ENCODE results near the gene AKR7A2. TPM values are rescaled to one million over a fixed set of nuclear protein-coding genes. Genes with fewer than 3 reads are reported as not detected.

Gene AKR7A2
- total RNA-seq, 1 experiment from 2014 or later, result 86.6 TPM

DNA sequence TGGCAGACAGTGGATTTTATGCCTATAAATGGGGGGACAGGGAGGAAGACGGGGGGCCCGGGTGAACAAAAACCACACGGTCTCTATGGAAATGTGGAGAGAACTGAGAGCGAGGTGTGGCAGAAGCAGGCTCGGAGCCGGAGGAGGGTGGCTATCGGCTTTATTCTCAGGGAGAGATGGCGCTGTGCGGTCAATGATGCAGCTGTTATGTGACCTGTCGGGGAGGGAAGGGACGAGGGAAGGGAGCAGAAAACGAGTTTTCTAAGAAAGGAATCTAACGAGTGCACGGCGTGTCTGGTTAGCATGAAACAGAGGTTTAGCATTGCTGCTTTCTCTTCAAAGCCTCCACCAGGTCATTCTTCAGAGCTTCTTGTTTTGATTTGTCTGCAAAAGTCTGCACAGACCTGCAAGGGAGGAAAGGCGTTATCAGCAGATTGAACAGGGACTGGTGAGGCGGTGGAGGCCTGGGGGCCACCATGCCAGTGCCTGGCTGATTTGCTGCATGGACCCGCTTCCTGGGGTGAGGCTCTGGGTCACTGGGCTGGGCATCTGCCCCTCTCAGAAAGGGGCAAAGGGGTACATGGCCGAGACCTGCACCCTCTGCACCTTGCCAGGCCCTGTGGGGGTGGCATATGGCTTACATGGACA is 27.4 kb upstream of the AKR7A2 start:
- H3K36me3 ChIP-seq (ENCODE audit: control insufficient read depth, insufficient read depth, low read length), result peaks cover 5% of the 10 kb centered on the region; the same call in 1 of the 2 replicates
- H3K9me3 ChIP-seq (ENCODE audit: control insufficient read depth, insufficient read depth, low read depth, low read length), result no peaks in the 10 kb centered on the region
- intact Hi-C loops (cut with micrococcal nuclease; ENCODE audit: unreplicated experiment) (no loop called here), in situ Hi-C loops (cut with HindIII; ENCODE audit: low pct_unique_long_range_greater_than_20kb, low sequenced_read_pairs) (no loop called here)
- ATAC-seq (no peak), DNase-seq (ENCODE audit: low read depth, low spot score) (no peak)
- H3K4me1 ChIP-seq (ENCODE audit: control insufficient read depth, insufficient read depth, low read length), result no peaks in the 10 kb centered on the region
- TSS peak; percentile 64 for BruUV-seq (replicated peaks)
- H3K4me3 ChIP-seq (ENCODE audit: low read depth in 2 of 2, low read length in 2 of 2), result no peak overlapping the region
- H3K27ac ChIP-seq (ENCODE audit: low read length), result no peak overlapping the region
- TF ChIP-seq TCF7L2 (IDR thresholded peaks at IDR 0.05; ENCODE audit: low read depth, low read length) (no peak), CTCF (IDR thresholded peaks at IDR 0.05) (no peak), POLR2AphosphoS5 (IDR thresholded peaks at IDR 0.05; ENCODE audit: low read depth, low read length) (no peak), SIN3A (IDR thresholded peaks at IDR 0.05; ENCODE audit: borderline replicate concordance, insufficient read depth, low read depth, low read length) (no peak)
- TF ChIP-seq, protein P1, sequence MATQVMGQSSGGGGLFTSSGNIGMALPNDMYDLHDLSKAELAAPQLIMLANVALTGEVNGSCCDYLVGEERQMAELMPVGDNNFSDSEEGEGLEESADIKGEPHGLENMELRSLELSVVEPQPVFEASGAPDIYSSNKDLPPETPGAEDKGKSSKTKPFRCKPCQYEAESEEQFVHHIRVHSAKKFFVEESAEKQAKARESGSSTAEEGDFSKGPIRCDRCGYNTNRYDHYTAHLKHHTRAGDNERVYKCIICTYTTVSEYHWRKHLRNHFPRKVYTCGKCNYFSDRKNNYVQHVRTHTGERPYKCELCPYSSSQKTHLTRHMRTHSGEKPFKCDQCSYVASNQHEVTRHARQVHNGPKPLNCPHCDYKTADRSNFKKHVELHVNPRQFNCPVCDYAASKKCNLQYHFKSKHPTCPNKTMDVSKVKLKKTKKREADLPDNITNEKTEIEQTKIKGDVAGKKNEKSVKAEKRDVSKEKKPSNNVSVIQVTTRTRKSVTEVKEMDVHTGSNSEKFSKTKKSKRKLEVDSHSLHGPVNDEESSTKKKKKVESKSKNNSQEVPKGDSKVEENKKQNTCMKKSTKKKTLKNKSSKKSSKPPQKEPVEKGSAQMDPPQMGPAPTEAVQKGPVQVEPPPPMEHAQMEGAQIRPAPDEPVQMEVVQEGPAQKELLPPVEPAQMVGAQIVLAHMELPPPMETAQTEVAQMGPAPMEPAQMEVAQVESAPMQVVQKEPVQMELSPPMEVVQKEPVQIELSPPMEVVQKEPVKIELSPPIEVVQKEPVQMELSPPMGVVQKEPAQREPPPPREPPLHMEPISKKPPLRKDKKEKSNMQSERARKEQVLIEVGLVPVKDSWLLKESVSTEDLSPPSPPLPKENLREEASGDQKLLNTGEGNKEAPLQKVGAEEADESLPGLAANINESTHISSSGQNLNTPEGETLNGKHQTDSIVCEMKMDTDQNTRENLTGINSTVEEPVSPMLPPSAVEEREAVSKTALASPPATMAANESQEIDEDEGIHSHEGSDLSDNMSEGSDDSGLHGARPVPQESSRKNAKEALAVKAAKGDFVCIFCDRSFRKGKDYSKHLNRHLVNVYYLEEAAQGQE (IDR thresholded peaks at IDR 0.05; ENCODE audit: insufficient read depth in 1 of 2, low read depth in 2 of 2, low read length in 1 of 2), result no peak
- CTCF ChIA-PET, result no interaction called here
- H3K27me3 ChIP-seq (ENCODE audit: control insufficient read depth, insufficient read depth, low read length), result no peaks in the 10 kb centered on the region
- POLR2A ChIA-PET, result no interaction called here

DNA sequence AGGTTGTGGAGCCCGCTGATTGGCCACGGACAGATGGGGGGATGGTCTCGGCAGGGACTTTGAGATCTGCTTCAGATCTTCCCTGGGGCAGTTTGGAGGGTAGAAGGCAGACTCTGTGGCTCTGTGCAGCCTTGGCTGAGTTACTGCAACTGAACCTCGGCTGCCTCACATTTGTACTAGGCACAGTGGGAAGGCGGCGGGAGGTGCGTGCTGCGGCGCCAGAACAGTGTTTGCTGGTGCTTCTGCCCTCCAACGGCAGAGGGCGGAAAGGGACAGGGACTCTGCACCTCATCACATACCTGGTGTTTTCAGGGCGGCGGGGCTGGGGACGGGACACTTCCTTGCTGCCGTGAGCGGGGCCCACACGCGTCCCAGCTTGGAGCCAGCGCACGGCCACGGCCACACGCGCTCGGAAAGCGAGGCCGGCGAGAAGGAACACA is 26.4 kb upstream of the AKR7A2 start:
- H3K36me3 ChIP-seq (ENCODE audit: control insufficient read depth, insufficient read depth, low read length), result peaks cover 5% of the 10 kb centered on the region; the same call in 1 of the 2 replicates
- no peak for ATAC-seq
- intact Hi-C loops (cut with micrococcal nuclease; ENCODE audit: unreplicated experiment) (no loop called here), in situ Hi-C loops (cut with HindIII; ENCODE audit: low pct_unique_long_range_greater_than_20kb, low sequenced_read_pairs) (no loop called here)
- H3K27ac ChIP-seq (ENCODE audit: low read length), result no peak overlapping the region
- no peak for DNase-seq (ENCODE audit: low read depth, low spot score)
- H3K4me3 ChIP-seq (ENCODE audit: low read depth in 2 of 2, low read length in 2 of 2), result no peak overlapping the region
- CTCF ChIA-PET, result no interaction called here
- H3K4me1 ChIP-seq (ENCODE audit: control insufficient read depth, insufficient read depth, low read length), result no peaks in the 10 kb centered on the region
- no peaks in the 10 kb centered on the region for H3K9me3 ChIP-seq (ENCODE audit: control insufficient read depth, insufficient read depth, low read depth, low read length)
- no peaks in the 10 kb centered on the region for H3K27me3 ChIP-seq (ENCODE audit: control insufficient read depth, insufficient read depth, low read length)
- TF ChIP-seq POLR2AphosphoS5 (IDR thresholded peaks at IDR 0.05; ENCODE audit: low read depth, low read length), result no peak
- TF ChIP-seq TCF7L2 (IDR thresholded peaks at IDR 0.05; ENCODE audit: low read depth, low read length), result no peak
- TF ChIP-seq SIN3A (IDR thresholded peaks at IDR 0.05; ENCODE audit: borderline replicate concordance, insufficient read depth, low read depth, low read length), result no peak
- TF ChIP-seq CTCF (IDR thresholded peaks at IDR 0.05), result no peak
- TF ChIP-seq, protein P1 (IDR thresholded peaks at IDR 0.05; ENCODE audit: insufficient read depth in 1 of 2, low read depth in 2 of 2, low read length in 1 of 2), result no peak
- no TSS peak for BruUV-seq (replicated peaks)
- POLR2A ChIA-PET, result no interaction called here

Data from Panc1 (cell line).